WTC11 (cell line): ENCODE data around the gene CYB561A3. TPM values are rescaled to one million over a fixed set of nuclear protein-coding genes. Genes with fewer than 3 reads are reported as not detected.

Source experiments
- ATAC-seq: fragments of 200-7000 bp; cut with Tn5 transposase; 2 replicates; pipeline ENCODE4 v1.10.0; 2021; ENCODE audit warnings: mild to moderate bottlenecking, moderate library complexity
- CTCF ChIA-PET: fragments of 300-600 bp; sonication (Branson Sonifier 250); formaldehyde crosslinking; loops from one replicate; lab custom pipeline; 2021; ENCODE audit warnings: antibody characterized with exemption; lab: Charles Lee
- POLR2A ChIA-PET: fragments of 350-600 bp; sonication (Branson Sonifier 250); formaldehyde crosslinking; loops from one replicate; lab custom pipeline; 2021; ENCODE audit warnings: antibody characterized with exemption; lab: Charles Lee
- DNase-seq: peaks from one replicate; pipeline ENCODE4 v3.0.0; 2021; ENCODE audit warnings: low spot score
- H3K27ac Mint-ChIP-seq: 2 replicates; pipeline ENCODE4 v1.8.0; 2021; ENCODE audit warnings: mixed read lengths
- H3K27me3 Mint-ChIP-seq: 2 replicates; pipeline ENCODE4 v1.8.0; 2021; ENCODE audit warnings: low read depth, mild to moderate bottlenecking, moderate library complexity, mixed read lengths
- H3K36me3 Mint-ChIP-seq: 2 replicates; pipeline ENCODE4 v1.8.0; 2021; ENCODE audit warnings: mixed read lengths
- H3K4me1 Mint-ChIP-seq: 2 replicates; pipeline ENCODE4 v1.8.0; 2022; ENCODE audit warnings: mixed read lengths
- H3K4me3 Mint-ChIP-seq: 2 replicates; pipeline ENCODE4 v1.8.0; 2021; ENCODE audit warnings: mild to moderate bottlenecking, moderate library complexity, mixed read lengths
- H3K9me3 Mint-ChIP-seq: 2 replicates; pipeline ENCODE4 v1.8.0; 2021; ENCODE audit warnings: mixed read lengths
- ATF2 ChIP-seq: sonication (generic); formaldehyde crosslinking; IDR thresholded peaks from 2 replicates; pipeline ENCODE4 v1.8.1; 2022; ENCODE audit warnings: low read depth, missing genetic modification reagents, borderline replicate concordance
- ATF6 ChIP-seq: sonication (generic); formaldehyde crosslinking; IDR thresholded peaks from 2 replicates; pipeline ENCODE4 v1.8.1; 2023; ENCODE audit warnings: mild to moderate bottlenecking, missing genetic modification reagents
- E2F5 ChIP-seq: sonication (generic); formaldehyde crosslinking; IDR thresholded peaks from 2 replicates; pipeline ENCODE4 v1.8.1; 2022; ENCODE audit warnings: mild to moderate bottlenecking, moderate library complexity, missing genetic modification reagents
- FOXK1 ChIP-seq: sonication (generic); formaldehyde crosslinking; IDR thresholded peaks from 2 replicates; pipeline ENCODE4 v1.8.0; 2022; ENCODE audit warnings: mild to moderate bottlenecking, moderate library complexity, missing genetic modification reagents
- FOXP1 ChIP-seq: sonication (generic); formaldehyde crosslinking; IDR thresholded peaks from 2 replicates; pipeline ENCODE4 v1.8.0; 2022; ENCODE audit warnings: missing genetic modification reagents, mild to moderate bottlenecking, moderate library complexity, borderline replicate concordance
- JUN ChIP-seq: sonication (generic); formaldehyde crosslinking; IDR thresholded peaks from 2 replicates; pipeline ENCODE4 v1.8.0; 2023; ENCODE audit warnings: mild to moderate bottlenecking, missing genetic modification reagents
- MAX ChIP-seq: sonication (generic); formaldehyde crosslinking; IDR thresholded peaks from 2 replicates; pipeline ENCODE4 v1.8.0; 2022; ENCODE audit warnings: mild to moderate bottlenecking, missing genetic modification reagents
- MYBL2 ChIP-seq: sonication (generic); formaldehyde crosslinking; IDR thresholded peaks from 2 replicates; pipeline ENCODE4 v1.8.1; 2023; ENCODE audit warnings: mild to moderate bottlenecking, moderate library complexity, missing genetic modification reagents
- NFATC4 ChIP-seq: fragments of 250-450 bp; sonication (Bioruptor Pico); IDR thresholded peaks from 2 replicates; pipeline ENCODE4 v1.9.0; 2021; ENCODE audit warnings: mild to moderate bottlenecking
- NR3C1 ChIP-seq: sonication (generic); formaldehyde crosslinking; conservative IDR thresholded peaks from 2 replicates; pipeline ENCODE4 v1.8.1; 2023; ENCODE audit warnings: low read depth, mild to moderate bottlenecking, missing genetic modification reagents
- PRDM15 ChIP-seq: sonication (generic); formaldehyde crosslinking; IDR thresholded peaks from 2 replicates; pipeline ENCODE4 v1.8.0; 2022; ENCODE audit warnings: missing genetic modification reagents
- USF2 ChIP-seq: sonication (generic); formaldehyde crosslinking; IDR thresholded peaks from 2 replicates; pipeline ENCODE4 v1.8.1; 2023; ENCODE audit warnings: mild to moderate bottlenecking, missing genetic modification reagents, moderate library complexity
- ZBTB21 ChIP-seq: sonication (generic); formaldehyde crosslinking; IDR thresholded peaks from 2 replicates; pipeline ENCODE4 v1.8.1; 2023; ENCODE audit warnings: mild to moderate bottlenecking, missing genetic modification reagents, borderline replicate concordance
- ZBTB43 ChIP-seq: sonication (generic); formaldehyde crosslinking; IDR thresholded peaks from 2 replicates; pipeline ENCODE4 v1.8.1; 2023; ENCODE audit warnings: mild to moderate bottlenecking, missing genetic modification reagents
- ZNF263 ChIP-seq: sonication (generic); formaldehyde crosslinking; IDR thresholded peaks from 2 replicates; pipeline ENCODE4 v1.8.1; 2022; ENCODE audit warnings: low read depth, mild to moderate bottlenecking, moderate library complexity, missing genetic modification reagents
- ZNF396 ChIP-seq: fragments of 250-450 bp; sonication (Bioruptor Pico); IDR thresholded peaks from 2 replicates; pipeline ENCODE4 v1.8.0; 2021; ENCODE audit warnings: mild to moderate bottlenecking, moderate library complexity, borderline replicate concordance
- ZNF423 ChIP-seq: fragments of 250-450 bp; sonication (Bioruptor Pico); IDR thresholded peaks from 2 replicates; pipeline ENCODE4 v2.1.2; 2022; ENCODE audit warnings: mild to moderate bottlenecking, moderate library complexity
- ZNF532 ChIP-seq: fragments of 250-450 bp; sonication (Bioruptor Pico); IDR thresholded peaks from 2 replicates; pipeline ENCODE4 v1.9.0; 2021; ENCODE audit warnings: mild to moderate bottlenecking, borderline replicate concordance
- total RNA-seq: library from RNA; stranded (reverse); gene quantifications from 3 replicates; pipeline ENCODE4 v1.2.3, GENCODE V29; 2021

CYB561A3 gene
- total RNA-seq, 1 experiment from 2014 or later, result 38.8 TPM

GRCh38 chr11:61350336-61350735 lies 11.3 kb downstream of the CYB561A3 start:
- ChIA-PET CTCF (interaction anchor here (2.9 kb wide), 1 partner anchor 36 kb away, joined by 8 read pairs; no protein-coding TSS in a partner anchor), POLR2A (no interaction called here)
- no peaks in the 10 kb centered on the region for H3K27me3 Mint-ChIP-seq
- H3K36me3 Mint-ChIP-seq, result peaks cover 15% of the 10 kb centered on the region
- no peaks in the 10 kb centered on the region for H3K9me3 Mint-ChIP-seq
- H3K4me1 Mint-ChIP-seq, result no peaks in the 10 kb centered on the region
- H3K27ac Mint-ChIP-seq, result no peak overlapping the region
- no peak for TF ChIP-seq PRDM15
- no peak for TF ChIP-seq FOXP1 (CRISPR knock-in tag)
- TF ChIP-seq FOXK1 (CRISPR knock-in tag), result no peak
- TF ChIP-seq ATF6, result no peak
- TF ChIP-seq NR3C1 (CRISPR knock-in tag), result no peak
- no peak for TF ChIP-seq MYBL2
- TF ChIP-seq ZNF396 (CRISPR knock-in tag), result no peak
- no peak overlapping the region for H3K4me3 Mint-ChIP-seq
- ATAC-seq (no peak), DNase-seq (no peak)

GRCh38 chr11:61349916-61350315 lies 11.8 kb downstream of the CYB561A3 start:
- no peaks in the 10 kb centered on the region for H3K27me3 Mint-ChIP-seq
- no peak overlapping the region for H3K27ac Mint-ChIP-seq
- ATAC-seq (no peak), DNase-seq (no peak)
- no peak overlapping the region for H3K4me3 Mint-ChIP-seq
- no peaks in the 10 kb centered on the region for H3K9me3 Mint-ChIP-seq
- CTCF ChIA-PET, result interaction anchor here (2.9 kb wide), 2 partner anchors 14 to 36 kb away, joined by 8 to 21 read pairs; no protein-coding TSS in a partner anchor
- H3K36me3 Mint-ChIP-seq, result peaks cover 15% of the 10 kb centered on the region
- no peaks in the 10 kb centered on the region for H3K4me1 Mint-ChIP-seq
- POLR2A ChIA-PET, result no interaction called here
- TF ChIP-seq NFATC4 (CRISPR knock-in tag) (no peak), ZNF396 (CRISPR knock-in tag) (no peak), USF2 (CRISPR knock-in tag) (no peak), E2F5 (CRISPR knock-in tag) (no peak), ZNF263 (CRISPR knock-in tag) (no peak), ZBTB21 (CRISPR knock-in tag) (no peak), ZNF532 (CRISPR knock-in tag) (no peak), ZNF423 (CRISPR knock-in tag) (no peak), ATF2 (no peak), ZBTB43 (no peak), MAX (no peak), JUN (CRISPR knock-in tag) (no peak)
